Activated naive CD4-positive, alpha-beta T cell treated with anti-CD3 and anti-CD28 coated beads, Interleukin-2, amount 50 U/mL, for 72 hours (primary cell): Measurements from ENCODE around the gene ACACA. TPM values are rescaled to one million over a fixed set of nuclear protein-coding genes. Genes with fewer than 3 reads are reported as not detected.

ENCODE experiments used
- ATAC-seq, 2 donors: fragments of 150-1000 bp; cut with Tn5 transposase; 2 replicates each; pipeline ENCODE4 v1.10.0; 2021; ENCODE audit warnings: mild to moderate bottlenecking in 2 of 2, moderate library complexity in 2 of 2
- DNase-seq, 2 donors: peaks; one replicate each; pipeline ENCODE4 v3.0.0; 2021 to 2022; ENCODE audit warnings: low spot score in 2 of 2
- H3K27ac Mint-ChIP-seq, 2 donors: one replicate each; pipeline ENCODE4 v1.8.0; 2022; ENCODE audit warnings: mild to moderate bottlenecking in 2 of 2, mixed read lengths in 2 of 2
- H3K36me3 Mint-ChIP-seq, 2 donors: one replicate each; pipeline ENCODE4 v1.8.0; 2022; ENCODE audit warnings: mixed read lengths in 2 of 2
- H3K9me3 Mint-ChIP-seq, 2 donors: one replicate each; pipeline ENCODE4 v1.8.0; 2022; ENCODE audit warnings: mixed read lengths in 2 of 2
- total RNA-seq, 2 donors: library from RNA; stranded (reverse); gene quantifications; one replicate each; pipeline ENCODE4 v1.2.3, GENCODE V29; 2022

Gene ACACA
- total RNA-seq, 2 donors from 2014 or later = 47.6 to 59.9 TPM

DNA sequence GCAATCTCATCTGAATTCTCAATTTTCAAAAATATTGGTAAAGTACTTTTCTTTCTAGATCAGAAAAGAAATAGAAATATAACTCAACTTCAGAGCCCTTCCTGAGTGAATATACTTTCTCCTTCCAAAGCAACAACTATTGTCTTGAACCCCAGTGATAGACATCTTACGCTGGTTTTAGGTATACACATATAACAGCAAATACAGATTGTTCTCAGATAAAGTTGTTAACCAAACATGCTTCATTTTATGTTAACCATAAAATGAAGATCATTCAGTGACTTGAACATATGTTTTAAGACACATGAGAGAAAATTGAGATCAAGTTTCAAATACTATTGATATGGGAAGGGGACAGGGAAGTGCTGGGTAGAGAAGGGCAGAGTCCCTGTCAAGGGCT, 84.5 kb downstream of the ACACA start:
- DNase-seq = no peak
- Mint-ChIP-seq H3K36me3 (peaks cover 0 to 5% of the 10 kb centered on the region in 2 donors), H3K9me3 (no peaks in the 10 kb centered on the region), H3K27ac (no peak overlapping the region)
- ATAC-seq = no peak

DNA sequence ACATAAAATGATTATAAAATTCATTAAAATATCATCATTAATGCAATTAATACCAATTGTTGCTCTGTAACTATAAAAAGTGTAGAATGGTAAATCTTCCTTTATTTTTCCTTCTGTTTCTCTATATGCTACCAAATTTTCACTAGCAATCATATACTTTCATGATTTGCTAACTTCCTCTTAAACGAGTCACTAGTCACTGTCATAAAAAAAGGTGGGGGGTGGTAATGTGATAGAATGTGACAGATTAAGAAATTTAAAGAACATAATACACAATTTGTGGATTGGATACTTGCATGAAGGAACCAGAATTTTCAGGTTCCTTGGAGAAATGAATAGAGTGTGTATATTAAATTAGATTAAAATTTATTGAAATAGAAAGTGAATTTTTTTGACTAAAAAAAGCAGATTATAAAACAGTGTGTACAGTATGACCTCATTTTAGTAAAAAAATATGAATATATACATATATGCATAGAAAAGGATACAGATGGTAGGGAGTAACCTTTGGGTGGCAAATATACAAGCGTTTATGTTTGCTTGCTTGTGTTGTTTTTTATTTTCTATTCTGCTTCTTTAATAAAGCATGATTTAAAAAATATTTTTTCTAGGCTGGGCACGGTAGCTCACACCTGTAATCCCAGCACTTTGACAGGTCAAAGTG, 87.6 kb downstream of the ACACA start:
- ATAC-seq = no peak
- no peak for DNase-seq
- no peak overlapping the region for H3K27ac Mint-ChIP-seq
- H3K36me3 Mint-ChIP-seq = peaks cover 0 to 10% of the 10 kb centered on the region in 2 donors
- no peaks in the 10 kb centered on the region for H3K9me3 Mint-ChIP-seq

DNA sequence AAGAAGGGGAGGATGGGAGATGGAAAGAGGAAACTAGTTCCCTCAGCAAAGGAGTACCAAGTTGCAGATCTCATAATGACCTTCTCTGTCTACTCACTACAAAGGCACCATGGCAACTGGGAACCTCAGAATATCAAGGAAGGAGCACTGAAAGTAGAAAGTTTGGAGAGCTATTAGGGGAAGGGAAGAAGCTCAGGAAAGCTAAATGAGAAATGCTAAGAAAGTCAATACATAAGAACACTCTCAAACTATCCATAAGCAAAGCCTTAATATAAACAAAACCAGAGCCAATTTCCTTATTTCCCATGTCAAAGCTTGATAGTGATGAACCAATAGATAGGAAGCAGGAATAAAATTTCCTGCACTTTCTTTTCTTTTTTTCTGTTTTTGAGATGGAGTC, 88.8 kb downstream of the ACACA start:
- ATAC-seq (no peak), DNase-seq (no peak)
- Mint-ChIP-seq H3K9me3 (no peaks in the 10 kb centered on the region), H3K27ac (no peak overlapping the region), H3K36me3 (peaks cover 0 to 10% of the 10 kb centered on the region in 2 donors)

DNA sequence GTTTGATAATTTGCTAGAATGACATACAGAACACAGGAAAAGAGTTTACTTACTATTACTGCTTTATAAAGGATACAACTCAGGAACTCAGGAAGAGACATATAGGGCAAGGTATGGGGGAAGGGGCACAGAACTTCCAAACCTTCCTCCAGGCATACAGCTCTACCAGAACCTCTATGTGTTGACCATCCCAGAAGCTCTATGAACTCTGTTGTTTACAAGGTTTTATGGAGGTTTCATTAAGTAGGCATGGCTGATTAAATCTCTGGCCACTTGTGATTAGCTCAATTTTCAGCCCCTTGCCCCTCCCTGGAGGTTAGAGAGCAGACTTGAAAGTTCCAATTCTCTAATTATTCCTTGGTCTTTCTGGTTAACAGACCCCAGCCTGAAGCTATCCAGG, 91.0 kb downstream of the ACACA start:
- H3K9me3 Mint-ChIP-seq = no peaks in the 10 kb centered on the region
- peaks cover 10 to 13% of the 10 kb centered on the region in 2 donors for H3K36me3 Mint-ChIP-seq
- DNase-seq (no peak), ATAC-seq (no peak)
- H3K27ac Mint-ChIP-seq = no peak overlapping the region

DNA sequence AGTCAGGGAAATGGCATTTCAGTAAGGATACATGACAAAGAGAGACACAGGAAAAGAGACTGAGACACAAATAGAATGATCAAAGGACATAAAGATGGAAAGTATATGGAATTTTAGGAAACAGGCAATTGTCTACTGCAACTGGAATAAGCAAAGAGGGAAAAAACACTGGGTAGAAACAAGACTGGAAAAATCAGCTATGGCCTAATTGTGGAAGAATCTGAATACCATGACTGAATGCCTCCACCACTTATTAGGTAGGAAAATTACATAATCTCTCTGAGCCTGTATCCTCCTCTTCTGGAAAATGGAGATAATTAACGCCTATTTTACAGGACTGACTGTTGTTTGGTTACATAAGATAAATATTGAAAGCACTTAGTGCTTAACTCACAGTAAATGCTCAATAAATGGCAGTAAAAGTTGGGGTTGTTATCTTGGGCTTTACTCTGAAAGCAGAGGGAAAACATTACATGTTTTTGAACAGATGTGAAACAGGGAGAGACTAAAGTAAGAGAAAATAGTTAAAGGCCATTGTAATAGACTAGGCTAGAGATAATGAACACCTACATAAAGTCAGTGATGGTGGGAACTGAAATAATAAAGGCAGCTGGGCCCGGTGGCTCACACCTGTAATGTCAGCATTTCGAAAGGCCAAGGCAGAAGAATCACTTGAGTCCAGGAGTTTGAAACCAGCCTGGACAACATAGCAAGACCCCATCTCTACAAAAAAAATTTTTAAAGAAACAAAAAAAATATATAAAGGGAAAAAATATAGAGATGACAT, 94.3 kb downstream of the ACACA start:
- ATAC-seq (no peak), DNase-seq (no peak)
- peaks cover 10 to 13% of the 10 kb centered on the region in 2 donors for H3K36me3 Mint-ChIP-seq
- no peaks in the 10 kb centered on the region for H3K9me3 Mint-ChIP-seq
- H3K27ac Mint-ChIP-seq = no peak overlapping the region

DNA sequence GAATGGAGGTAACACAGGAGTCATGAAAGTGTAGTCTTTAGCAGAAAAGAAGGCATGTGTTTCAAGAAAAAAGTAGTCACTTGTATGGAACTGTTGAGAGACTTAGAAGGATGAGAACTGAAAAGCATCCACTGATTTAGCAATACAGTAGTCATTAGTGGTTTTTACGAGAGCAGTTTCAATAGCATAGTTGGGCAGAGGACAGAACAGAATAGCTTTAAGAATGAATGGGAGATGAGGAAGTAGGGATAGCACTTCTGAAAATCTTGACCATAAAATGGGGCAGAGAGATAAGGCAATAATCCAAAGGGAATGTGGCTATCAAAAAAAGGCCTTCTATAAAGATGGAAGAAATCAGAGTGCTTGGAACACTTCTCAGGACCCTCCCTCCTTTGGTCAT, 95.7 kb downstream of the ACACA start:
- Mint-ChIP-seq H3K9me3 (no peaks in the 10 kb centered on the region), H3K36me3 (peaks cover 2 to 13% of the 10 kb centered on the region in 2 donors), H3K27ac (no peak overlapping the region)
- no peak for ATAC-seq
- no peak for DNase-seq

DNA sequence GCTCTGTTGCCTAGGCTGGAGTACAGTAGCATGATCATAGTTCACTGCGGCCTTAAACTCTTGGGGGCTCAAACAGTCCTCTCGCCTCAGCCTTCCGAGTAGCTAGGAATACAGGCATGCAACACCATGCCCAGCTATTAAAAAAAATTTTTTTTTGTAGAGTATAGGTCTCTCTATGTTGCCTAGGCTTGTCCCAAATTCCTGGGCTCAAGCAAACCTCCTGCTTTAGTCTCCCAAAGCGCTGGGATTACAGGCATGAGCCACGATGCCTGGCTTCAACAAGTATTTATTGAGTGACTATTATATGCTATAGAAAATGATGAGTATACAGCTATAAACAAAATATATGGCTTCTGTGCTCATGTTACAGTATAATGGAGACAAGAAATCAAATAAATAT, 97.6 kb downstream of the ACACA start:
- ATAC-seq (no peak), DNase-seq (no peak)
- peaks cover 0 to 13% of the 10 kb centered on the region in 2 donors for H3K36me3 Mint-ChIP-seq
- H3K27ac Mint-ChIP-seq = no peak overlapping the region
- H3K9me3 Mint-ChIP-seq = no peaks in the 10 kb centered on the region

DNA sequence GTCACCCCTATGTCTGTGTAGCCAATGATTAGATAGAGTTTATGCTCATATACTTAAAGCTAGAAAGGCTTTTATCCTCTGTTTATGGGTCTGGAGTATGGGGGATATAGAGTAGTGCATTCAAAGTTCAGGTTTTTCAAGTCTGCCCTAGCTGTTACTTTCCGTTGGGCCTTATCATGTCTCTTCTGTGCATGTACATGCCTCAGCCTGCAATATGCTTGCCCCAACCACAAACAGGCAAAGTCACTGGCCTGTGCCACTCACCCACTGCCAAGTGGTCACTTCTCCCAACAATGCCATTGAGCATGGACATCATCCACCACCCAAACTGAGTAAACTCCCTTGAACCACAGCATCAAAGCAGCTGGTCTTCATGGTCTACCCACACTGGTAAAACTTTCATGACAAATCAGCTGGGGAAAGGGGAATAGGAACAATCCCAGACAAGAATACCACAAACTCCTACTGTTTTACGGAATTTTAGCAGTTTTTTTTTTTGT, 101.2 kb downstream of the ACACA start:
- H3K36me3 Mint-ChIP-seq = no peaks in the 10 kb centered on the region
- no peak overlapping the region for H3K27ac Mint-ChIP-seq
- DNase-seq (no peak), ATAC-seq (no peak)
- no peaks in the 10 kb centered on the region for H3K9me3 Mint-ChIP-seq

DNA sequence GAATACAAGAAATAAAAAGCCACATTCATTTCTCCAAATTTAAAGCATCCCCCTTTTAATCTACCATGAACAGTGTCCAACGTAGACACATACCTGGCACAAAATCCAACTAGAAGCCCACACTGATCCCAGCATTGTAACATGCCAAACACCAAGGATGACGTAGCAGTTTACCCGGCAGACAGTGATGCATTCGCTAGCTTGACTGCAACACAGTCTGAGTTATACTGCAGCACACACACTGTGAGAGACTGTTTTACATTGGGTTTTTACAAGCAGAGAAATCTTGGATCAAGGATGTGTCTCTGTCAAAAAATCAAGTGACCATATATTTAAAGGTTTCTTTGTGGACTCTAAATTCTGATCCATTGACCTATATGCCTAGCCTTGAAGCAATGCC, 105.3 kb downstream of the ACACA start:
- no peaks in the 10 kb centered on the region for H3K36me3 Mint-ChIP-seq
- no peak for ATAC-seq
- no peaks in the 10 kb centered on the region for H3K9me3 Mint-ChIP-seq
- DNase-seq = no peak
- no peak overlapping the region for H3K27ac Mint-ChIP-seq

DNA sequence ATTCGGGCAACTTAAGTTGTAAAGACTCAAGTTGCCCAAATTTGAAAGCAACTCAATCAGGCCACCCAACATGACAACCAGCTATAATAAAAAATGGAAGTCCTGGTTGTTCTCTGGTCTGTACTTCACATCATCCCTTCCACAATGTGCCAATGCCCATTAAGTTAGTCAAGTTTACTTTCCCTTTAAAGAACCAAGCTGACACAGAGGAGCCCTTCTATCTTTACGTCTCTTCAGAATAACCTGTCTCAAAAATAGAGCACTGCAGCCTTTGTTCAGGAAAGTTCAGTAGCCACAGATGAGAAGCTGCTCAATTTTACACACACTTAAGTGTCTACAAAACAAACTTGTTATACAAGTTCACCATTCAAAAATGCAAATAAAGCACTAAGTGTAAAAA, 106.0 kb downstream of the ACACA start:
- Mint-ChIP-seq H3K36me3 (no peaks in the 10 kb centered on the region), H3K27ac (no peak overlapping the region), H3K9me3 (no peaks in the 10 kb centered on the region)
- DNase-seq = no peak
- no peak for ATAC-seq

DNA sequence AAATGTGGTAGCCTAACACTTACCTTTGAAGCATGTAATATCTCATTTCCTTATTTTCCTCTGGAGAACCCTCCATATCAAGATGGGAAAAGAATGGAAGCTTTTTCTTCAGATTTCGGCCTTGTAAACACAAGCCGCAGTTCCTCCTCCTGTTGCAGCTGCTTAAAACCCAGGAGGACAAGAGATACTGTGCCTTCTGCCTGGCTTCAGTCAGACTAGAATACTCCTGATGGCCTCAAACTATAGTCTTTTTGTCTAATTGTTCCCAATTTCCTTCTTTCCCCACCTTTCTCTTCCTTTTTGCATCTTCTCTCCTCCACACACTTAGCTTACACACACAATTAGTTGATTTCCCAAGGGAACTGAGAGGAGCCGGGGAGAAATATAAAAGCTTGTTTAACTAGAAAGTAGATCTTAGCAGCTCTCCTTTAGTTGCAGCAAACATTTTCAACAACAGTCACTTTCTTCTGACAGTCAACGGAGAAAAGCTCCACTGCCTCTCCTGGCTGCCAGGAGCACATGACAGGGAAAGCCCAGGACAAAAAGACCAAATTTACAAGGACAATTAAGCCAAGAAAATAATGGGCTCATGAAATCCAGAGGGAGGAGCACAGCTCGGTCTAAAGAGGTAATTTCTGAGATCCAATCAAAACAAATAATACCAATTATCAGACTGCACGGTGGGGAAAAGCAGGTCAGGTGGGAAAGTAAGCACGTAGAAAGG, 107.2 kb downstream of the ACACA start:
- Mint-ChIP-seq H3K36me3 (no peaks in the 10 kb centered on the region), H3K27ac (no peak overlapping the region), H3K9me3 (no peaks in the 10 kb centered on the region)
- ATAC-seq (no peak), DNase-seq (no peak)

DNA sequence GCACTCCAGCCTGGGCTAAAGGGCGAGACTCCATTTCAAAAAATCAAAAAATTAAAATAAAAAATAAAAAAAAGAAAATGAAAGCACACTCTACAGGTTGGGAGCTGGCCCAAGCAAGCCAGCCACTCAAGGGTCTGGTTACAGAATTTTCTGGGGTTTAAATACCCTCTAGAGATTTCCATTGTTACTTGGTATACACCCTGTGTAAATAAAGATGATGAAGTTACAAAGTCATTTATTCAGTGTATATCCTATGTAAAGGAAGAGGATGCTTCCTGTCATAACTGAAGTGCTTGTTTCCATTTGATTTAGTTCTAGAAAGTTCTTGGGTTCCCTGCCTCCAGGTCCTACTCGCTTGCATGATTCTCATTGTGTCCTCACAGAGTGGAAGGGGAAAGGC, 110.7 kb downstream of the ACACA start:
- H3K9me3 Mint-ChIP-seq = no peaks in the 10 kb centered on the region
- ATAC-seq (no peak), DNase-seq (no peak)
- H3K36me3 Mint-ChIP-seq = no peaks in the 10 kb centered on the region
- no peak overlapping the region for H3K27ac Mint-ChIP-seq

DNA sequence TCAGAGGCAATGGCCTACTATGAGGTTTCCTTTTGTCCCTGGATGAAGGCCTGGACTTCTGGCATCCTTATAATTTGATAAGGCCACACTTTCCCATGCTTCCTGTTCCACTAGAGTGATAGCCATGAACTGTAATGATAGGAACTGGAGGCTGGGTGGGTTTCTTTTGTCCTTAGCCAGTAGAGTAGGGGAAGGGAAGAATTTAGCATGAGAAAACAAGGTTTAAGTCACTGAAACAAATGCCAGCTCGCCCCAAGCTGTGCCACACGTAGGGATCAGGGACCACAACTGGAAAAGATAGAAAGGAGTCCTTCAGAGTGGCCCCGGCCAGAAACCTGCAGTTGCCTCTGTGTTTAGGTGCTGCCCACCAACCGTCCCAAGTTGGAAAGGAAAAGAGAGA, 111.7 kb downstream of the ACACA start:
- no peaks in the 10 kb centered on the region for H3K36me3 Mint-ChIP-seq
- H3K9me3 Mint-ChIP-seq = no peaks in the 10 kb centered on the region
- peak overlapping the region; percentile 5 to 51 for H3K27ac Mint-ChIP-seq
- no peak for ATAC-seq
- no peak for DNase-seq

DNA sequence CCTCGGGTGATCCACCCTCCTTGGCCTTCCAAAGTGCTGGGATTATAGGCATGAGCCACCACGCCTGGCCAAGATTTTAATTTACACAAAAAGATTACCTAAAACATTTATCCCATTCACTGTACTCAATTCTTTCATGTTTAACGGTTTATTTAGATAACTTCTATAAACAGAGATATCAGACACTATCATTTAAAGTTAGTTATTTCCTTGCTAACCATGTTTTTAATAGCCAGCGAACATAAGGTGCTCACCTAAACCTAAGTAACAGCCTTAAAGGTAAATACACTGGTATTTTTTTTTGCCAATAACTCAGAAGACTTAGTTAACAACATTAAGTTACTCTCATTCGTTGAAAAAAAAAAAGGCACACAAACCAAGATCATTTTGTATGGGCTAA, 112.9 kb downstream of the ACACA start:
- ATAC-seq (no peak), DNase-seq (no peak)
- no peaks in the 10 kb centered on the region for H3K36me3 Mint-ChIP-seq
- H3K9me3 Mint-ChIP-seq = no peaks in the 10 kb centered on the region
- H3K27ac Mint-ChIP-seq = no peak overlapping the region

DNA sequence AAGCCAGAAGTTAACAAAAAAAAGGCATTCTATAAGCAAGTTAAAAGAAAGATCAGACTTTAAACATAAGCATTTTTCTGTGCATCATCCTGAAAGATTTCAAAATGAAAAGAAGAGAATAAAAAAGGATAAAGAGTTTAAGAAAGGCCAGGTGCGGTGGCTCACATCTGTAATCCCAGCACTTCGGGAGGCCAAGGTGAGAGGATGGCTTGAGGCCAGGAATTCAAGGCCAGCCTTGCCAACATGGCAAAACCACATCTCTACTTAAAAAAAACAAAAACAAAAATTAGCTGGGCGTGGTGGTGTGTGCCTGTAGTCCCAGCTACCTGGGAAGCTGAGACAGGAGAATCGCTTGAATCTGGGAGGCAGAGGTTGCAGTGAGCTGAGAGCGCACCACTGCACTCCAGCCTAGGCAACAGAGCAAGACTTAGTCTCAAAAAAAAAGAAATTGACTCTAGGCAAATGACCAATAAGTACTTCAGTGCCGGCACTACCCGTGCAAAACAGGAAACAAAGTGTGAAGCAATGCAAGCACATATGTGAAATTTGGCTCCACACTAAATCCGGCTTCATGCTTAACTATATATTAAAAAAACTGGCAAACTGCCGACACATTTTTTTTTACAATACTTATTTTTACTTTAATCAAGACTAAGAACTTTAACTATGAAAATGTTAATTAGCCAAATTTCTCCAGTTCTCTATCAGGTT, 114.1 kb downstream of the ACACA start:
- Mint-ChIP-seq H3K9me3 (no peaks in the 10 kb centered on the region), H3K36me3 (no peaks in the 10 kb centered on the region), H3K27ac (no peak overlapping the region)
- DNase-seq (no peak), ATAC-seq (no peak)

DNA sequence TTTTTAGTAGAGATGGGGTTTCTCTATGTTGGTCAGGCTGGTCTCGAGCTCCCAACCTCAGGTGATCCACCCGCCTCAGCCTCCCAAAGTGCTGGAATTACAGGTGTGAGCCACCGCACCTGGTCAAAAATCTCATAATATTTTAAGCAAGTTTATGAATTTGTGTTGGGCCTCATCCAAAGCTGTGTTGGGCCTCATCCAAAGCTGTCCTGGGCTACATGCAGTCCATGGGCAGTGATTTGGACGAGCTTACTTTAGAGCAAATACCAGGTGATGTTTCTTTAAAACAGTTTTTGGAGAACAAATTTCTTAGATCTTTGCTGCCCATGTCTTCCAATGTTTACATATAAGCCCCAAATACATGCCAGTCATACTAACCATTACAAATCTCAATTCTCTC, 115.3 kb downstream of the ACACA start:
- no peaks in the 10 kb centered on the region for H3K36me3 Mint-ChIP-seq
- DNase-seq = no peak
- H3K9me3 Mint-ChIP-seq = no peaks in the 10 kb centered on the region
- no peak for ATAC-seq
- H3K27ac Mint-ChIP-seq = no peak overlapping the region

DNA sequence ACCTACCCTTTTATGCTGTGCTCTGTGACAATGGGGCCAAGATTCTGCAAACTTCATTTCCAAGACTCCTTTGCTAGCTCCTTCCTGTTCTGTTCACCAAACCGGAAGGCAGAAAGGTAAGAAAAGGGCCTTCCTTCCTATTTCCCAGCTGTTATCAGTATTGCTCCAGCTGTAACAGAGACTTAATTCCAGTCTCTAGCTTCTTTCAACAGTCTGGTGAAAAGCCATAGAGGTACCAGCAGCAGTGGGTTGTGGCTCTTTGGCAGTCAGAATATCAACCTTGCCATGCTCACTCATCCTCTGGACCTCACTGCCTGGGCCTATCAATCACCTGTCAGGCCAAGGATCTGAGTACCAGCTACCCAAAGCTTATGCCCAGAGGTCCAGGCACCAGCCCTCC, 120.2 kb downstream of the ACACA start:
- DNase-seq (no peak), ATAC-seq (no peak)
- Mint-ChIP-seq H3K27ac (no peak overlapping the region), H3K9me3 (no peaks in the 10 kb centered on the region), H3K36me3 (peaks cover 0 to 8% of the 10 kb centered on the region in 2 donors)
